DMS53 treated with DMSO at 0.1 percent for 48 hours (cell line): ENCODE data around the gene KSR1.

Experiments
- DNase-seq: peaks from one replicate; lab custom pipeline; 2025; ENCODE audit not compliant: unreplicated experiment; lab: John Stamatoyannopoulos, UW

The KSR1 gene

DNA sequence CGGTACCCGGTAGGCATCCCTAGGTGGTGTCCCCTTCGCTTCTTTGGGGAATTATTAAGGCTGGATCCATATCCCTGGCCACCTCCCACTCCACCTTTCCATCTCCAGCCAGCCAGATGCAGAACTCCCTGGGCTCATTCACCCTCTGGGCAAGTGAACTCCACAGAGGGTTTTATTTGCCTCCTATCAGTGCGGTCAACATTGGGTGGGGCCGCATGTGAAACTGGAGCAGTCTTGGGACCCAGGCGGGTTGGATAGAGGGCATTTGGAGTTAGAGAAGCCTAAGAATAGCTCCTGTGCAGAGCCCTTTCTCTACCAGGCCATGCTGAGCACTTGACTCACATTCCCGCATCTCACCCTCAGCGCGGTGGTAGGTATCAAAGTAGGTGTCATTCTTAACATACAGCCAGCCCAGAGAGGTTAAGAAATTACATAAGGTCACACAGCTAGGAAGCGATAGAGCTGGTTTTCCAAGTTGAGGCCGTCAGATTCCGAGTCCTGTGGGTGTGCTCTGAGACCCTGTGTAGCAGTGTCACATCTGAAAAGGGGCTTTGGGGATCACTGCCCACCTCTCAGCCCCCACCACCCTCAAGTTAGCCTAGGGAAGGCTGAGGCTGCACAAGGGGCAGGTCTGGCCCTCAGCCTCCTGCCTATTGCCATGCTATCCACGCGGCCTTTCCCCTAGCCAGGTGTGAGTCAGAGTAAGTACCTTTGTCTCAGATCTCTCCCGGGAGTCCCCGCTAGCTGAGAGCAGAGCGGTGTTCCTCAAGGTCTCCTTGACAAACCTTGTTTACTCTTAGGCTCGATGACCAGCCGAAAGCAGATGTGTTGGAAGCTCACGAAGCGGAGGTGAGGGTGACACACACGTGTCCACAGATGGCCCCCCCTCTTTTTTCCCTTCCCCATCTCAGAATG is 147.9 kb downstream of the KSR1 start:
- no peak for DNase-seq

DNA sequence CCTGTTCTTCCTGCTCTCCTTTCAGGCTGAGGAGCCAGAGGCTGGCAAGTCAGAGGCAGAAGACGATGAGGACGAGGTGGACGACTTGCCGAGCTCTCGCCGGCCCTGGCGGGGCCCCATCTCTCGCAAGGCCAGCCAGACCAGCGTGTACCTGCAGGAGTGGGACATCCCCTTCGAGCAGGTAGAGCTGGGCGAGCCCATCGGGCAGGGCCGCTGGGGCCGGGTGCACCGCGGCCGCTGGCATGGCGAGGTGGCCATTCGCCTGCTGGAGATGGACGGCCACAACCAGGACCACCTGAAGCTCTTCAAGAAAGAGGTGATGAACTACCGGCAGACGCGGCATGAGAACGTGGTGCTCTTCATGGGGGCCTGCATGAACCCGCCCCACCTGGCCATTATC is 149.2 kb downstream of the KSR1 start:
- DNase-seq: no peak

DNA sequence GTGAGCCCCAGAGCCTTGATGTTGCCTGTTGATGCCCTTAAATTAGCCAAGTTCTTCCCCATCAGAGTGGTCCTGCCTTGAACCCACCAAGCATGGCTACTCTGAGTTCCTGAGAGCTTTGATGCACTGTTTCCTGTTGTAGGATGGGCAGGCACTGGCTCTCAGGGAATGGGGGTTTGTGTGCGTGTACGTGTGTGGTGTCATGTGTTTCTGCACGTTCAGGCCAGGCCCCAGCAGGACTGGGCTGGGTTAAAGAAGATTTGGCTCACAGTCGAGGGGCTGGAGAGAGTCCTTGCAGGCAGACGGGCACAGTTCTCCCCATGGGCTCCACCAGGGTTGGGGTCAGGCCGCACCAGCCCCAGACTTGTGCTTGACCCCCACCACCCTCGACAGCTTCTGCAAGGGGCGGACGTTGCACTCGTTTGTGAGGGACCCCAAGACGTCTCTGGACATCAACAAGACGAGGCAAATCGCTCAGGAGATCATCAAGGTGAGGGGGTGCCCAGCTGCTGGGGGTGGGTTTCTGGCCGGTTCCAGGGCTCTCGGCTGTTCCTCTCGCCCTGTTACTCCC is 151.4 kb downstream of the KSR1 start:
- no peak for DNase-seq

DNA sequence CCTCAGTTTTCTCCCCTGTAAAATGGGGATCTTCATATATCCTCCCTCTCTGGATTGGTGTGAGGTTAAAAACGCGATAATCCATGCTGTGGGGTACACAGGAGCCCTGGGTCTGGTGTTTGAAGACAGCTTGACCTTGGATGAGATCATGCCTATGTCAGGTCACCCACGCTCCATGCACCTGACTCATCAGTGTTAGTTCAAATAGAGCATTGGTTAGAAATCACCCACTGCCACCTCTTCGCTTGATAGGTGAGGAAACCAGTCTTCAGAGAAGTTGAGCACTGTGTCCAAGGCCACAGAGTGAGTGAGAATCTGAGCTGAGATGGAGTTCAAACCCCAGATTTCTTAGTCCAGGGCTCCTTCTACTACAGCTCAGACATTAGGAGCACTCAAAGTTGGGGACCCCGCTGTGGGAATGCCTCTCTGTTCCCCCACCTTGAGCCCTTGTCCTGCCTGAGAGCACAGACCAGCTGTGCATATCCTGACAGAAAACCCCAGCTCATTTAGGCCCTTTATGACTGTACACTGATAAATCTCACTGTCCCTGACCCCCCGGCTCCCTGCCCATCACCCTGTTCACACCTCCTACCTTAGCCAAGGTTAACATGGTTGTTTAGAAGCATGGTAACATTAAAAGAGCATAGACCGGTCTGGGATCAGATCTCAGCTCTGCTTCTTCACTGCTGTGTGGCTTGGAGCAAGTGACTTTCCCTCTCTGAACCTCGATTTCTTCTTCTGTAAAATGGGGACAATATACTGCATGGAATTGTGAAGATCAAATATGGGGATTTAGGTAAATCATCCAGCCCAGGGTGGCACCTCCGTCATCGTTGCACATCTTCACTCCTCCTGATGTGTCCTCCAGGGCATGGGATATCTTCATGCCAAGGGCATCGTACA is 152.3 kb downstream of the KSR1 start:
- no peak for DNase-seq

DNA sequence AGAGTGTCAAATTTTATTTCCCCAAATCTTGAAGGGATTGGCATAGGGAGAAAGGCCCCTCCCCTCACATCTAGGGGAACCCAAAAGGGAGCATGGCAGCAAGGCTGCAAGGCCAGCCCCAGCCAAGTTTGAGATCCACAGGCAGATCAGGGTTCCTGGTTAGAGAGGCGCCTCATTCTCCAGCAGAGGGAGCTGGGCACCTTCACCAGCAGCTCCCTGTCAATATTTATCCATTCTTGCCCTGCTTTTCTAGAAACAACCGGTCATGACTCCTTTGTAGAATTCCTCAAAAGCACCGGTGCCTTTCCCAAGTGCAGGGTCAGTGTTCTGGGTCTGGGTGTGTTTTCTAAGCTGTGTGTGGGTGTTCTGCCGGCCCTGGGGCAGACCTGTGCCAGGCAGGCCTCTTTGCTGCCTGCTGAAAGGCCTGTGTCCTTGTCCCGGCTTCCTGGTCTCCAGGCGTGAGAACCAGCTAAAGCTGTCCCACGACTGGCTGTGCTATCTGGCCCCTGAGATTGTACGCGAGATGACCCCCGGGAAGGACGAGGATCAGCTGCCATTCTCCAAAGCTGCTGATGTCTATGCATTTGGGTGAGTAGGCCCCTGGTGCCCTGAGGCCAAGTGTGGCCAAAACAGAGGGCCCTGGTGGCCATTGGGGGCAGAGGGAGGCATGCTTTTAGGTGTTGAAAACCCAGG is 153.5 kb downstream of the KSR1 start:
- no peak for DNase-seq

DNA sequence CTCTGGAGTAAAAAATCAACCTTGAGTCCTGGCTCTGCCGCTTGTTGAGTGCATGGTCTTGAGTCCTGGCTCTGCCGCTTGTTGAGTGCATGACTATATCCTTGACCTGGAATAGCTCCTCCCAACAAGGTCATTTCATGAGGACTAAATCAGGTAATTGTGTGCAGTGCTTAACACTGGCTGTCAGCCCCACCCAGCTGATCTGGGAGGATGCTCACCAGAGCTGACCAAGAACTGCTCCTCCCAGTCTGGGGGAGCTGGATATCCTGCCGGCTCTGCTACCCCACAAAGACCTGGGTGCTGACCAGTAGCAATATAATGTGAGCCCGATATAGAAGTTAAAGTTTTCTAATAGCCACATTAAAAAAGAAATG is 154.0 kb downstream of the KSR1 start:
- DNase-seq: no peak

DNA sequence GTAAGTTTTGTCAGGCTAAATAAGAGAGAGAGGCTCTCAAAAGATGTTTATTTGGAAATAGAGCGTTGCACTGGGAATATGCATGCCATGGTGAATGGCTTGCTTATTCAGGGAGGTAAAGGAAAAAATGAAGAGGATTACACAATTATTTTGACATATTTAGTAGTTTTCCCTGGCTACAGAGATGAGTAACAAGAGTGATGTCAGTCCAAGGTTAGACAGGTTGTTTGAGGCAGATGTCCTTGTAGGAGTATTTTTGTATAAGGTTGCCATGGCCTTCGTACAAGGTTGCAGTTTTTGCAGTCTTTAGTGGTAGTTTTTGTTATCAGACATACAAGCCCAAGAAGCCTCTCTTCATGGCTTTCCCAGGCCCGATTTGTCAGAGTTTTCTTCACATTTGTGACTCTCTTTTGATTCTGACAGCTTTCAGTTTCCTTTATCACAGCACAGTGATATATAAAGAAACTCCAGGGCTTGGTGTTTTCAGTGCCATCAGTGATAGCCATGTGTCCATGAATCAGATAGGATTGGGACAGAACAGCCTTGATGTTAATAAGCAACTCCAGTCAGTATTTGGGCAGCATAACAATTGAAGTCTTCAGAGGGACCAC is 156.0 kb downstream of the KSR1 start:
- no peak for DNase-seq

DNA sequence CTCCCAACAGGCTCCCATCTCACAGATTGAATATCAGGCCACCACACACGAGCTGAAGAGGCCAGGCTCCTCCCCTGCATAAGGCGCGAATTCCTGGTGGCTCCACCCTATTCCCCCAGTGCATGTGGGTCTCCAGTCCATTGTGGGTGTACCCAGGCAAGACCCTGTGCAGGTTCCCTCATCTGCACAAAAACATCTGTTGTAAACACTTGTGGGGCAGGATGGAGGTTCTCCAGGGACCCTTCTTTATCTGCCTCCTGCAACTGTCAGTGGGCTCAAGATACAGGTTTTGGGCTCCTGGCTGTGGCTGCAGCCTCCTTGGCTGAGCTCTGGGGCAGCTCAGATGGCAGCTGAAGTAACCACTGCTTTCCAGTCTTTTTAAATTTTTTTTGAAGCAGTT is 157.2 kb downstream of the KSR1 start:
- DNase-seq: no peak

DNA sequence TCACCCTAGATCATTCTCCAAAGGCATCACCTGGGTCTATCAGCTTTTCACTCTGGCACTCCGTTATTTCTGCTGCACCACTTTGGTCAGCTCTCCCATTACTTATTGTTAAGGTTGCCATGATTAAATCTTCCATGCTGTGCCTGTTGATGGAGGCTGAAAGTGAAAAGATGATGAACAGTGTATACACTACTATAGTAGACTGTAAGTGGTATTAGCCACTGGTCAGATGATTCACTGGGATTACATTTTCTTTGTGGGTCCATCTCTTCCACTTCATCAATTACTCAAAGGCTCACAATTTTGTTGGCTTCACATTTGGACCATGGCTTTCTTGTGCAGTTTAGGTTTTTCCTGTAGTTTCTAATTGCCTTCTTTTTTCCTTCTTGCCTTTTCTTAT is 158.9 kb downstream of the KSR1 start:
- no peak for DNase-seq

DNA sequence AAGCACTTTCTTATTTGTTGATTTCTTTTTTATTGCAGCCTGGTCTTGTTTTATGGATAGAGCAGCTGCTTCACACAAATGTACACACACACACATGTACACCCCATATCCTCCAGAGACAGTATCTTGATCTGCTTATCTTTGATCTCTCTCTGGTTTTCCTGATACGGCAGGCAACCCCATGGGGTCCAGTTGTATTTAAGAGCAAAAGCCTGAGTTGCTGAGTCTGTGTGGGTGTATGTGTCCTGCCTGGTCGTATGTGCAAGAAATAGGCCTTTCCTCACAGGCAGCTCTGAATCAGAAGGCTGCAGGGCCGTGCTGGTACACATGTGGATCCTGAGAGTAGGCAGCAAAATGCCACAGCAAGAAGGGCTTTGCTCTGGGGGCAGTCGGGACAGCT is 160.2 kb downstream of the KSR1 start:
- DNase-seq: no peak

DNA sequence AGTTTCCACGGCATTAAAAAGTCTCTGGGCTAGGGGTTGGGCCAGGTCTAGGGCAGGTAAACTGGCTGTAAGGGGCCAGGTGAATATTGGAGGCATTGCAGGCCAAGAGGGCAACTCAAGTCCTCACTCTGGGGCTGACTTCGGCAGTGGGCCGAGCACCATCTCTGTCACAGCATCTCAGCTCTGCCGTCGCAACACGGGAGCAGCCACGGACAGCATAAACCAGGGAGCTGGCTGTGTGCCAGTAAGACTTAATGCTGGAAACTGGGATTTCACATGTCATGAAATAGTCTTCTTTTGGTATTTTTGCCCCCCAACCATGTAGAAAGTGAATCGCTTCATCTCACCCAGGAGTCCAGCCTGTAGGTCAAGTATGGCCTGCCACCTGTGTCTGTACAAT is 162.2 kb downstream of the KSR1 start:
- DNase-seq: no peak

DNA sequence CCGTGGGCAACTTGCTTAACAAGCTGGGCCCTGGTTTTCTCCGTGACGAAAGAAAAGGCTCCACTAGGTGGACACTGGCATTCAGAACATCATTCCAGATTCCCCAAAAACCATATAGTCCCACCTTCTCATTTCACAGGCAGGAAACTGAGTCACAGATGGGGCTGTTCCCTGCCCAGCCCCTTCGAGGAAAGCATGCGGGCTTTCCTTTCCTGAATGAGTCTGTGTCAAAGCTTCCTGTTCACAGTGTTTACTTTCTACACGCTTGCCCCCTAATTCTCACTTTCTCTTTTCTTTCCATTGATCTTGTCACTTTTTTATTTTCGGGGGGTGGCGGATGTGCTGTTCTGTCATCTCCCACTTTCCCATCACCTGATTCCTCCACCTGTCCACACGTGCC is 164.5 kb downstream of the KSR1 start:
- no peak for DNase-seq

DNA sequence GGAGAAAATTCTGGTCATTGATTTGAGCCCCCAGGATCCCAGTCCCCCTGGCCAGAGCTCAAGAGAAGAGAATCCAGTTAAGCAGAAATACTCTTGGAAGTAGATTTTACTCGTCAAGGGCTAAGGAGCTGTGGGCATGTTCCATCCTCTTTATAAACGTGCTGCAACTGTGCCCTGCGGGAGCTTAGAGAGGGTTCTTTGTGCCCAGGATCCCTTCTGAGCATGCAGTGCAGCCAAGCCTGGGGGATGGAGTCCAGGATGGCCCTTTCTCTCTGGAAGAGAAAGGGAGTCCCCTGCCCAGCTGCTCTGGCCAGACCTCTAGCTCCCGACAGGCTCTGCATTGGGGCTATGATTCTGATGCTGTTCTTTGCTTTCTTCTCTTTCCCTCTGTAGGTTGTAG is 165.3 kb downstream of the KSR1 start:
- no peak for DNase-seq

DNA sequence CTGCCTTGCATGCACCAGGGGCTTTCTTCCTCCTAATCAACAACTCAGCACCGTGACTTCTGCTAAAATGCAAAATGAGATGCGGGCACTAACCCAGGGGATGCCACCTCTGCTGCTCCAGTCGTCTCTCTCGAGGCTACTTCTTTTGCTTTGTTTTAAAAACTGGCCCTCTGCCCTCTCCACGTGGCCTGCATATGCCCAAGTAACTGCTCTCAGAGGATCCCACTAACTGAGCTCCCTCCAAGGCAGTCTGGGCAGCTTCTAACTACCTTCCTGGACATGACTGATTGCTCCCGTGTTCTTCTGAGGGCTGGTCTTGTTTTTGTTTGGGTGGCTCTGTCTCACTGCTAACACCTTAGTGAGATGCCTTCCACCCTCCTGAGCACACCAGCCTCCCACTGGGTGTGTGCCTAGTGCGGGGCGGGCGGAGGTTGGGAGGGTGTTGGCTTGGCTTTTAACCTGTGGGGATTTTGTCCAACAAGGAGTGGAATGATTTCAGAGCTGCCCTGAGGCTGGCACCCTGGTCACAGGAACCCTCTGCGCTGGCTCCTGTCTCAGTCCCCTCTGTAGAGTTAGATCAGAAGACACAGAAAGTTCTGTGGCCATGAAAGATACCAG is 165.8 kb downstream of the KSR1 start:
- DNase-seq: no peak

DNA sequence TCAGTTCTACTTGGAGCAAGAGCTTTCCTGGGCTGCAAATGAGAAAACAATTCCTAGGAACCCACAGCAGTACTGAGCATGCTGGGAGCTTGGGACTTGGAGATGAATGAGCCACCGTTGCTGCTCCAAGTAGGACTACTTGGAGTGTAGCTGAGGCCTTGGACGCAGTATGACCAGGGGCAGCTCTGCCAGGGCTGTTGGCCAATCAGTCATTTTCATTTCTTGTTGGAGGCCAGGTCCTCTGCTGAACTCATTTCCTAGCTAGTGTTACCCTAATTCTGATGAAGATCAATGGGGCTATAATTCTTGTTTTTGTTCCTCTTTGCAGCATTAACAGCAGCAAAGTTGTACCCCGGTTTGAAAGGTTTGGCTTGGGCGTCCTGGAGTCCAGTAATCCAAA is 166.7 kb downstream of the KSR1 start:
- no peak for DNase-seq

DNA sequence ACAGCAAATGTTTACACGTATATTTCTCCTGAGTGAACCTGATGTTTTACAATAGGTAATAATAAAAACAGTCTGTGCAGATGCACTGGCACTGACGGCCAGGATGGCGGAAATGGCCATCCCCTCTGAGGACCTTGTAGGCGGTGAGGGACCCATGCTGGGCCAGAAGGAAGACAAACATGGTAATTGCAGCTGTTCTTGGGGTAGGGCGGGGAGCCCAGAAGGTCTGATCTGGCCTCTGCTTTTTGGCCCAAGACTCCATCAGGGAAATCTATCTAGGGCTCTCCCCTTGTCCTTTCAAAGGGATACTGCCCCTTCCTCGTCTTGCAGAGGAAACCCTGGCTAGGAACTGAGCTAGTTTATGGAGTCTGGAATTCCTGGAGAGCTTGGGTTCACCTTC is 167.4 kb downstream of the KSR1 start:
- DNase-seq: no peak

DNA sequence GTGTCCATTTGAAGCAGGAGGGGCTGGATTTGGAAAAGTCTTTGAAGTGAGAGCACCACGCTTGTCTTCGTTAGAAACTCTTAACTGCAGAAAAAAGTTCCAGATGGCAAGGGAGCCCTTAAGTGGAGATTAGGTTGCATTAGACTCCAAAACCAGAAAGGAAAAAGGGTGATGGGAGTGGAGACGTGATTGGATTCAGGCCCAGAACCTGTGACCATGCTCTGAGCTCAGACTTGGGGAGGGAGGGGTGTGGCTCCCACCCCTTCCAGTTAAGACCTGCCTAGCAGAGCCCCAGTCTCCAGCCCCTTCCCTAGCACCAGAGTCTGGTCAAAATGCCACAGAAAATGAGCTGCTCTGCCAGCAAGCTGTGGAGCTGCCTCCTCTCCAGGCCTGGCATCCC is 168.3 kb downstream of the KSR1 start:
- no peak for DNase-seq

DNA sequence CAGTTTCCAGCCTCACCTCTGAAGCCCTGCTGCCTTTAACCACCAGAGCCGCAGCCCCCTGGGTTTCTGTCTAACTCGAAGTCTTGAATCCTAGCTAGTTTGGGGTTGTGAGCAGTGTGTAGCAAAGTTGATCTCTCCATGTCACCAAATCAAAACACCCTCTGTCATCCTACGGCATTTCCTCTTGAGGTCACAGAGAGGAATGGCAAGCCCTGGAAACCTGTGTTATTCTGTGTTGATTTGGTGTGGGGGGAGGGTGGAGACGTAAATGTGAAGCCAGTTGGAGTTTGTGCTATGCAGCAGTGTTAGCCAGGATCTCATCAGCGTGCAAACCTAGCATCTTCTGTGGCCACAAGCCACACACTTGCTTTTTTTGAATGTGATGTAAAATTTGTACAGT is 169.6 kb downstream of the KSR1 start:
- DNase-seq: no peak

DNA sequence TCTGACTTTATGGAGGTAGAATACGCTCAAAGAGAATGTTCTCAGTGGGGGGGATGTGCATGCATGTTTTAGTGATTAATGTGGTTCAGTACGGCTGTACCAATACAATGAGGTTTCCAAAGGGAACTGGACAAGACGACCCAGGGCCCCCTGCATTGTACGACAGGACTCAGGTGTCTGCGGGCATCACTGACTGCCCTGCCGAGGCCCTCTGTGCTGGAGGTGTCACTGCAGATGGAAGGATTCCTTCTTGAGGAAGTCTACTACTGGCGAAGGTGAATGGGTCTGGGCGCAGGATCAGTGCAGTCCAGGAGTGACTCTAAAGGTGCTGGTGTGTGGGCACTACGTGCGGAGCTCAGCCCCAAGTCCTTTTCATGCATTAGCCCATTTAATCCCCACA is 171.3 kb downstream of the KSR1 start:
- no peak for DNase-seq

DNA sequence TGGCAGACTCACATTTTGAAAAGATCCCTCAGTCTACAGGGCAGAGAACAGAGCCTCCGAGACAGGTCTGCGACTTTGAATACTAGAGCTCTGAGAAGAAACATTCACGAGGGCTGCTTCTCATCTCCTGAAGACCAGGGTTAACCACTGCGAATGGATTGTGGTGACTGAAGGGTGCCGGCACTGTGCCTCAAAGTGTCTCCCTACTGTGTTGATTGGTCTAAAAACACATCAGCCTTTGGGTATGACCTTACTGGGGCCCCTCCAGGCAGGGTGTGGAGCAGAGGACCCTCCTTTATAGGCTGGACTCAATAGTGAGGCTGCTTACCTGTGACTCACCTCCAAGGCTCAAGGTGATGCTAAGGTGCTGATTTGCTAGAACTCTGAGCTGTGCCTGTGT is 172.1 kb downstream of the KSR1 start:
- no peak for DNase-seq
